ENCODE results near the gene DNAJB11. TPM values are rescaled to one million over a fixed set of nuclear protein-coding genes. Genes with fewer than 3 reads are reported as not detected.

The DNAJB11 gene
- total RNA-seq, 1 donor from 2014 or later = 35.3 TPM

DNA sequence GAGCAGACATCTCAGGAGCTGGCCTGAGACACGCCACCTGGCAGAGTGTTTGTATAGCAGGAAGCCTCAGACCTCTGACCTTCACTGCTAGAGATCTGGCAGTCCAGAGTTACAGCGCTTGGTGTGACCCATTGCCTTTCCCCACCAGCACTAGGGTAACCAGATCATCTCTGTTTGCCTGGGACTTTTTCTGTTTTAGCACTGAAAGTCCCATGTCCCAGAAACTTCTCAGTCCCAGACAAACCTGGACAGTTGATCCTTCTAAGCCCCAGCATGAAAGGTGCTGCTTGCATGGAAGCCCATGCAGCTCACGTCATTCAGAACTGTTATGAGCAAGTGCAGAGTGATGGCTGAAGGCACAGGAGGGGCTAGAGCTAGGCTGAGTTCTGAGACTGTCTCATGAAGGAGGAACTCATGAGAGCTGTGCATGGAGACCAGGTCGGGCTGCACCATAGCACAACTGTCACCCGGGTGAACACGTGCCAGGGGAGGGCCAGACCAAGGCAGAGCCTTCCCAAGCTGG lies 24.1 kb downstream of the DNAJB11 start:
- peak; percentile 72 for ATAC-seq
- DNase-seq (ENCODE audit: low spot score) = peak; percentile 76

DNA sequence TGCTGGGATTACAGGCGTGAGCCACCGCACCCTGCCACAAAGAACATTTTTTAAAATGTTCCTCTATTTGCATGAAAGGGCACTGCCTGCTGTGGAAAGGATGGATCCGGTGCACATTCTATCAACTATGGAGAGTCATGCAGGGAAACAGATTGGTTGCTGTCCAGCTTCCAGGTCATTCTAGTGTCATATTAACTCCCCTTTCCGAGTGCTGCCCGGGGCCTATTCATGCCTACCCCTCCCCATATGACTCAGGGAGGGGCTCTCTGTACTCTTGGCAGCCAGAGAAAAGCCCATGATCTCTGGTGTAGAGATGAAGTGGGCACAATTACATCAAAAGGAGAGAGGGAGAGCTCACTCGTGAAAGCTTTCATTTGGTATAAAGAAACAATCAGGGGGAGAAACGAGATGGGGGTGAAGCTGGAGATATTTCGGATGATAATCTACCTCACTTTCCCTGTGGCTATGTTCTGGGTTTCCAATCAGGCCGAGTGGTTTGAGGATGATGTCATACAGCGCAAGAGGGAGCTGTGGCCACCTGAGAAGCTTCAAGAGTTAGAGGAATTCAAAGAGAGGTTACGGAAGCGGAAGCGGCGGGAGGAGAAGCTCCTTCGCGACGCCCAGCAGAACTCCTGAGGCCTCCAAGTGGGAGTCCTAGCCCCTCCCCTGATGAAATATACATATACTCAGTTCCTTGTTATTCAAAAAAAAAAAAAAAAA lies 26.2 kb downstream of the DNAJB11 start:
- DNase-seq (ENCODE audit: low spot score) (no peak), ATAC-seq (no peak)

DNA sequence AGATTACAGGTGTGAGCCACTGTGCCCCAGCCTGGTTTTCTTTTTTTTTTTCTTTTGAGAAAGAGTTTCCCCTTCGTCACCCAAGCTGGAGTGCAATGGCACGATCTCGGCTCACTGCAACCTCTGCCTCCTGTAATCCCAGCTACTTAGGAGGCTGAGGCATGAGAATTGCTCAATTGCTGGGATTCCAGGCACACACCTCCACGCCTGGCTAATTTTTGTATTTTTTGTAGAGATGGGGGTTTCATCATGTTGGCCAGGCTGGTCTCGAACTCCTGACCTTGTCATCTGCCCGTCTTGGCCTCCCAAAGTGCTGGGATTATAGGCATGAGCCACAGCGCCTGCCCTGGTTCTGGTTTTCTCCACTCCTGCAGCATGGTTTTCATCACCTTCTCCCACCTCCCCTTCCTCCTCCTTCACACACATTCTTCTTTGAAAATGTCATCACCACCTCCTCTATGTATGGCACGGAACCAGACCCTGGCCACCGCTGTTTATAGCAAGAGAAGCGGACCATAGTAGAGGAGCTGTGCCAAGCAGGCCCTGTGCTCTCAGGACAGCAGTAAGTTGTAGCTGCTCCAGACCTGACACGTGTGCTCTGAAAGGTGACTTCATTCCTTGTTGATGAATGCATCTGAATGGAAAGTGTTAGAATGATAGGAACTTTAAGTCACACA lies 27.7 kb downstream of the DNAJB11 start:
- DNase-seq (ENCODE audit: low spot score) = peak; percentile 73
- ATAC-seq = peak; percentile 49

DNA sequence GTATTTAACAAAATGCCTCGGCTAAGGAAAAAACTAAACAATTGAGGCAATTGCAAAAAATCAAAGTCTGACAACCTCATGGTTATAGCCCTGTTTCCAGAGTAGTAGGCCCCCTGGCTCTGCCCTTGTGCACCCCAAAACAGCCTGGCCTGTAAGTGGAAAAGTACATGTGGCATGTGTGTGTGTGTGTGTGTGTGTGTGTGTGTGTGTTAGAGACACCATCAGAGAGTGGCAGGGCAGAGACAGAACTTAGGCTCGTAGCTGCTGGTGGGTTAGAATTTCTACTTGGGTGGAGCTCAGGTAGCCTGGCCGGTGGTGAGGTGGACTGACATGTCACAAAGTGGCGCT lies 28.2 kb downstream of the DNAJB11 start:
- no peak for DNase-seq (ENCODE audit: low spot score)
- no peak for ATAC-seq

DNA sequence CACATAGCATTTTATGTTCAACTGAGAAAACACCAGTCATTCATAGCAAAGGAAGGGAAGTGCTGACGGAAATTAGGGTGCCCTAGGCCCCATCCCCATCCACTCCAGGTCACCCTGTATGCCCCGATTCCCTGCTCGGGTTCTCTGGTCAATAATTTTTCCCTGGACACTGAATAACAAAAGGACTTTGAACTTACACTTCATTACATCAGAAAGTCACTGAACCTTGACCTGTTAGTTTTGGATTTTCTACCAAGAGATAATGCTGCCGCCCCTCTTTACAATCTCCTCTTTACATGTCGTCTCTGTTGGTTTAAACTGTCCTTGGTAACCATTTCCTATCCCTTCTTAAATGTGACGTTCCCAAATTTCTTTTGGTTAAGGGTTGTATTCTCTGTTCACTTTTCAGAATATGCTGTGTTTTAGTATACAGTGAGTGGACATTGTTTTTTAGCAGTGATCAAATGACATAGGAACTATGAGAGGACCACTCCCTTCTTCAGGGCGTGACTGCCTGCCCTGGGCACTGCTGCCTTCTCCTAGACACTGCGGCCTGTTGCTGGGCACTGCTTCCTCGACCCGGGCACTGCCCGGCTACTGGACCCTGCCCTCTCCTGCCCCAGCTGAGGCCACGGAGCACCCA lies 28.7 kb downstream of the DNAJB11 start:
- ATAC-seq (peak; percentile 79), DNase-seq (ENCODE audit: low spot score) (peak; percentile 83)

- DNase-seq (ENCODE audit: low spot score) = no peak
- ATAC-seq = peak; percentile 26
Observed at GRCh38 chr3:186599785-186600166, 29.3 kb downstream of the DNAJB11 start.

- ATAC-seq = no peak
- no peak for DNase-seq (ENCODE audit: low spot score)
Observed at GRCh38 chr3:186600896-186601295, 30.4 kb downstream of the DNAJB11 start.

- ATAC-seq (no peak), DNase-seq (ENCODE audit: low spot score) (no peak)
Observed at GRCh38 chr3:186603159-186603558, 32.6 kb downstream of the DNAJB11 start.

GRCh38 chr3:186605078-186605477 lies 34.6 kb downstream of the DNAJB11 start:
- ATAC-seq = no peak

GRCh38 chr3:186605561-186606545 lies 35.3 kb downstream of the DNAJB11 start:
- ATAC-seq (peak; percentile 59), DNase-seq (ENCODE audit: low spot score) (no peak)

More at GRCh38 chr3:186605078-186605477, 34.6 kb downstream of the DNAJB11 start:
- DNase-seq (ENCODE audit: low spot score) = no peak

DNA sequence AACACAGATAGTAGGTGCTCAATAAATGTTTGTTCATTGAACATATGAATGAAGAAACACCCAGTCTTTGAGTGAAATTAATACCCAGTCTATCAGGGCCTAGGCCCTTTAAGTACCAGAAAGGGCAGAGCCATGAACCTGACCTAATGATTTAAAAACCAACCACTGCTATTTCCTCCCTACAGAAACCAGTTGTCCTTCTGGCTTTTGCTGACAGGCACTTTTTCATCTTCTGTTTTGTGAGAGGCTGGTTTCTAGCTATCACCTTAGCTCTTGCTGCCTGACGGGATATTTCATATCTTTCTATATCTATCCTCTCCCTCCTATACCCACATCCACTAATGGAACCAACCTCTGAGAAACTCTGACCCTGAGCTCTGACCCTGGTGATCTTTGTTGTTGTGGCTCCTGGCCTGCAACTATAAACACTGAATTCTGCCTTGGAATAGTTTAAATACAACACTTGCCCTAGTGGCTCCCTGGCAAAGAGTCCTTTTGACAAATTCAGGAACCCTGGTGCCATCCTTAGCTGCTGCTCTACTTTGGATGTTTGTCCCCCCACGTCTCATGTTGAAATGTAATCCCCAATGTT lies 38.2 kb downstream of the DNAJB11 start:
- peak; percentile 3 for ATAC-seq
- no peak for DNase-seq (ENCODE audit: low spot score)

- ATAC-seq (peak; percentile 52), DNase-seq (ENCODE audit: low spot score) (no peak)
Observed at GRCh38 chr3:186609247-186609868, 38.8 kb downstream of the DNAJB11 start.

DNA sequence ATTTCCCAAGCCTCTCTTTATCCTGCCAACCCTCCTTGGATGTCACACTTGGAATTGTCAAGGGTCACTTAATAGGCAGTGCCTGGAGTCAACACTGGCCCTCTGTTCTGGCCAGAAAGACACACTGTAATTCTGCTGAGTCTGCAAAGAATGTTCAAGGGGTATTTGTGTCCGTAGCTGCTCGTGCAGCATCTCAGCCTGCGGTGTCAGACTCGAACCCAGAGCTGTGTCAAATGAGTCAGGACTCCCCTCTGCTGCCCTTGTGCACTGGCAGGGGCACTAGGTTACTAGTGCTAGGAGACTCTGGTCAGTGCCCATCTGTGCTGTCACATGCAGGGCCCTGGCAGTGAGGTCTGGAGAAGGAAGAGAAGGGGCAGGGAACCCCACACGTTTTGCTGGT lies 41.5 kb downstream of the DNAJB11 start:
- DNase-seq (ENCODE audit: low spot score) (peak; percentile 57), ATAC-seq (peak; percentile 12)

GRCh38 chr3:186612721-186613636 lies 42.5 kb downstream of the DNAJB11 start, which contains the start of gene AHSG:
AHSG (plus strand) TSS chr3:186613060; CDS start chr3:186613142, 82 bp downstream.
- ATAC-seq = peak; percentile 61
- DNase-seq (ENCODE audit: low spot score) = peak; percentile 89

- DNase-seq (ENCODE audit: low spot score) = no peak
- no peak for ATAC-seq
Observed at GRCh38 chr3:186613637-186614265, 43.2 kb downstream of the DNAJB11 start.

DNA sequence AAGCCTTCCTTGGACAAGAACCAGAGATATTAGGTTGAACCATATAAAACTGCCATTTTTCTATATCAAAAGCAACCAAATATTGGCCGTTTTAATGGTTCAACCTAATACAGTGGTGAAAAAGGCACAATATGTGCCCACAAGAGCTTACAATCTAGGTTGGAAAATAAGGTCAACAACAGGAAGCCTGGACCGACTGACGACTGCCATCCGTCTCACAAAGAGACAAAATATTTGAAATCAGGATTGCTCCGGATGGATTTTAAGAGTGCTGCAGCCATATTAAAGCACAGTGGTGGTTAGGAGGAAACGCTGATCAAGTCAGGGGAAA lies 43.7 kb downstream of the DNAJB11 start:
- ATAC-seq = no peak

DNA sequence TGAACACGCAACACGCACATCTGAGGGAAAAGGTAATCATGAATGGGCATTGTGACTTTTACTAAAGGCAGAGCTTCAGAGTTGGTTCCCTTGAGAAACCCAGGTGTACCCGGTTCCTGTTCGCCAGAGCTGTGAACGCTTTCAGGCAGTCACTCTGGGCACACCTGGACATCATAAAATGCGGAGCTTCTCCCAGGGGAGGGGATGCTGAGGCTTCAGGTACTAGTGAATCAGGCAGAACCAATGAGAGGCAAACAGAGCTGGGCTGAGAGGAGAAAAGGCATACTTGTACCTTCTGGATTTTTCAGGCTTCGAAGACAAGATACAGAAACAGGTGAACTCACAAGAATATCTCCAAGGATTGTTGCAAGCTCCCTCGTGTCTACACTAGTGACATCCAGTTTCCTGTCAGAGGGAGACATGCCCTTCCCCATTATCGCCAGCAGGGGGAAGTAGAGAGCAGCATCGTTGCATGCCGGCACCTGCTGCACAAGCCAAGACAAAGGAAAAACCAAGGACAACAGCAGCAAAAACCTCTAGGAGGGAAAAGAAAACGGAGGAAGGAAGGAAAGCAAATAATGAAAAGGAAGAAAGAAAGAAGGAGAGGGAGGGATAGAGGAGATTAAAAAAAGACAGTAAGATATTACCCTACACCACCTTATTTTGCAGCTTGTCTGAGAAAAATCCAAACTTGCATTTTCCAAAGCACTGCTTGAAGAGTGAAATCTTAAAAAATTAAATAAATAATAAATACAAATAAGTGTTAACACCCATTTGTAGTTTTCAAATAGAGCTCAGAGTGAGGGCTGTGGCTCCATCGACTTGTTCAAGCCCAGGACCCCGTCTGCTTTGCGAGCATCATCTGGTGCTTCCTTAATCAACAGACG lies 44.3 kb downstream of the DNAJB11 start:
- DNase-seq (ENCODE audit: low spot score) = peak; percentile 83
- peak; percentile 68 for ATAC-seq

More for the DNA sequence above, 43.7 kb downstream of the DNAJB11 start:
- DNase-seq (ENCODE audit: low spot score) = no peak
